ENCODE measurements around the gene GPR17. TPM values are rescaled to one million over a fixed set of nuclear protein-coding genes. Genes with fewer than 3 reads are reported as not detected.

Gene GPR17
- polyA plus RNA-seq, 1 donor (not counting 4 experiments of a cell fraction or from before 2014, with no cell fraction given), result not detected

DNA sequence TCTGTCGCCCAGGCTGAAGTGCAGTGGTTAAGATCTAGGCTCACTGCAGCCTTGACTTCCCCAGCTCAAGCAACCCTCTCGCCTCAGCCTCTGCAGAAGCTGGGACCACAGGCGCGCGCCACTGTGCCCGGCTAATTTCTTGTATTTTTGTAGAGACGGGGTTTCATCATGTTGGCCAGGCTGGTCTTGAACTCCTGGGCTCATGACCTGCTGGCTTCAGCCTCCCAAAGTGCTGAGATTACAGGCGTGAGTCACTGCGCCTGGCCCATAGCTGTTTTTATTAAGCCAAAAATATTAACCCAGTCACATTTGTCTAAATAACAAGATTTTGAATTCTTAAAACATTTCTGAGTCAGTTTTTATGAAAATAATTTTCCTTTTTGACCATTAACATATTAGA, 49.0 kb downstream of the GPR17 start:
- FAIRE-seq, result no peak
- Histone ChIP-seq H3K9ac (ENCODE audit: control insufficient read depth, extremely low read depth, insufficient read depth, low read length) (no peak overlapping the region), H3K27me3 (ENCODE audit: control insufficient read depth, extremely low read depth, insufficient read depth, low read length) (no peaks in the 10 kb centered on the region), H3K79me2 (ENCODE audit: control insufficient read depth, insufficient read depth, low read length) (no peaks in the 10 kb centered on the region), H3K9me3 (ENCODE audit: control insufficient read depth, low read depth, low read length) (peaks cover 6% of the 10 kb centered on the region), H3K4me2 (ENCODE audit: control insufficient read depth, extremely low read depth, insufficient read depth, low read depth, low read length) (no peak overlapping the region), H4K20me1 (ENCODE audit: control insufficient read depth, extremely low read depth, insufficient read depth, low read length) (no peaks in the 10 kb centered on the region), H3K9me1 (ENCODE audit: control insufficient read depth, extremely low read depth, insufficient read depth, low read length) (no peaks in the 10 kb centered on the region), H3K36me3 (ENCODE audit: control insufficient read depth in 2 of 2, extremely low read depth in 1 of 2, insufficient read depth in 2 of 2, low read length in 2 of 2) (no peaks in the 10 kb centered on the region), H3K27ac (ENCODE audit: control insufficient read depth, insufficient read depth, low read length) (no peak overlapping the region), H3K4me3 (ENCODE audit: control insufficient read depth in 2 of 3, extremely low read depth in 1 of 3, insufficient read depth in 2 of 3, low read depth in 1 of 3, low read length in 3 of 3) (no peak overlapping the region), H3K4me1 (ENCODE audit: control insufficient read depth, extremely low read depth, insufficient read depth, low read length) (no peaks in the 10 kb centered on the region), H2AFZ (ENCODE audit: control insufficient read depth, low read length) (no peak overlapping the region)
- dilution Hi-C loops (cut with MboI; ENCODE audit: extremely low pct_ligation_motif_present, low sequenced_read_pairs), result loop anchor here (25.0 kb wide), 1 partner anchor 108 kb away; no protein-coding TSS in a partner anchor
- TF ChIP-seq EZH2 (IDR thresholded peaks at IDR 0.05; ENCODE audit: low read length), result no peak
- TF ChIP-seq, protein P1, sequence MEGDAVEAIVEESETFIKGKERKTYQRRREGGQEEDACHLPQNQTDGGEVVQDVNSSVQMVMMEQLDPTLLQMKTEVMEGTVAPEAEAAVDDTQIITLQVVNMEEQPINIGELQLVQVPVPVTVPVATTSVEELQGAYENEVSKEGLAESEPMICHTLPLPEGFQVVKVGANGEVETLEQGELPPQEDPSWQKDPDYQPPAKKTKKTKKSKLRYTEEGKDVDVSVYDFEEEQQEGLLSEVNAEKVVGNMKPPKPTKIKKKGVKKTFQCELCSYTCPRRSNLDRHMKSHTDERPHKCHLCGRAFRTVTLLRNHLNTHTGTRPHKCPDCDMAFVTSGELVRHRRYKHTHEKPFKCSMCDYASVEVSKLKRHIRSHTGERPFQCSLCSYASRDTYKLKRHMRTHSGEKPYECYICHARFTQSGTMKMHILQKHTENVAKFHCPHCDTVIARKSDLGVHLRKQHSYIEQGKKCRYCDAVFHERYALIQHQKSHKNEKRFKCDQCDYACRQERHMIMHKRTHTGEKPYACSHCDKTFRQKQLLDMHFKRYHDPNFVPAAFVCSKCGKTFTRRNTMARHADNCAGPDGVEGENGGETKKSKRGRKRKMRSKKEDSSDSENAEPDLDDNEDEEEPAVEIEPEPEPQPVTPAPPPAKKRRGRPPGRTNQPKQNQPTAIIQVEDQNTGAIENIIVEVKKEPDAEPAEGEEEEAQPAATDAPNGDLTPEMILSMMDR (optimal IDR thresholded peaks at IDR 0.05 in 1 of 3, IDR thresholded peaks at IDR 0.05 in 1 of 3, conservative IDR thresholded peaks at IDR 0.05 in 1 of 3; ENCODE audit: extremely low read depth in 1 of 3, insufficient read depth in 2 of 3, low read length in 3 of 3), result no peak
- DNase-seq (ENCODE audit: low read depth, low spot score), result no peak

DNA sequence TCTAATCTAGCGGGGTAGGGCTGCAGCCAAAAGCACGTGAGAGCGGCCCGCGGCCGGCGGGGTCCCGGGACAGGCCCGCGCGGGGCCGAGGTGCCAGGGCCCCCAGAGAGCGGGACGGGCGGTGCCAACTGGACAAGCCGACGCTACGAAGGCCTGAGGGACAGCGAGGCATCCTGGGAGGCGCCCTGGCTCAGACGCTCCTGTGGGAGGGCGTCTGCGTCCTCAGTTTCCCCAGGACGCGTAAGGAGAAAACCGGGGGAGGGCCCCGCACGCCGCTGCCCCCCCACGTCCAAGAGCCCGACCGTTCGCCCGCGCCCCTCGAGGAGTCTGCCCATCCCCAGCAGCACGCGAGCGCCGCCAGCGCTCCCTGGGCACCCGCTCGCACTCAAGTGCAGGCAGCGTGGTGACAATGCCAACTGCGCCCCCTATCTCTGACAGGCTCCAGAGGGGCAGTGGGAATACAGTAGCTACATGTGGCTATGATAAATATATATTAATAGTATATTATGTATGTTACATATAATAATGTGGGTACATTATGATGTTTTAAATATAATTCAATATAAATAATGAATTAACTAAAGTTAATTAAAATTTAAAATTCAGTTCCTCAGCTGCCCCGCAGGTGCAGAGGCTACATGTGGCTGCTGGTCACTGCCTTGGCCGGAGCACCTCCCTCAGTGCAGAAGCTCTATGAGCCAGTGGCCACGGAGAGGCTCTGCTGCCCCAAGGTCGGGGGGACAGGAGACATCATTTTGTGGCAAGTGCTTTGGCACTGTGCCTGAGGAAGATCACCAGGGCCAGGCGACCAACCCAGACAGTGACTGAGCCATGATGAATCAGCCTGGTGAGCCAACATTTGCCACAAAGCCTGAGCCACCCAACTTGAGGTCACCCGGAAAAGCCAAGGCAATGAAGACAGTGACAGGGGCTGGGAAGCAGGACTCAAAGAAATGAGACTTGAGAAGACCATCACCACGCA, 49.8 kb downstream of the GPR17 start:
- no peaks in the 10 kb centered on the region for H3K9me1 ChIP-seq (ENCODE audit: control insufficient read depth, extremely low read depth, insufficient read depth, low read length)
- no peak overlapping the region for H3K4me3 ChIP-seq (ENCODE audit: control insufficient read depth in 2 of 3, extremely low read depth in 1 of 3, insufficient read depth in 2 of 3, low read depth in 1 of 3, low read length in 3 of 3)
- H3K4me2 ChIP-seq (ENCODE audit: control insufficient read depth, extremely low read depth, insufficient read depth, low read depth, low read length), result peak overlapping the region; percentile 37
- no peak for DNase-seq (ENCODE audit: low read depth, low spot score)
- H3K27ac ChIP-seq (ENCODE audit: control insufficient read depth, insufficient read depth, low read length), result no peak overlapping the region
- no peaks in the 10 kb centered on the region for H4K20me1 ChIP-seq (ENCODE audit: control insufficient read depth, extremely low read depth, insufficient read depth, low read length)
- no peaks in the 10 kb centered on the region for H3K27me3 ChIP-seq (ENCODE audit: control insufficient read depth, extremely low read depth, insufficient read depth, low read length)
- no peak overlapping the region for H3K9ac ChIP-seq (ENCODE audit: control insufficient read depth, extremely low read depth, insufficient read depth, low read length)
- no peak for FAIRE-seq
- H2AFZ ChIP-seq (ENCODE audit: control insufficient read depth, low read length), result peak overlapping the region; percentile 15
- no peaks in the 10 kb centered on the region for H3K36me3 ChIP-seq (ENCODE audit: control insufficient read depth in 2 of 2, extremely low read depth in 1 of 2, insufficient read depth in 2 of 2, low read length in 2 of 2)
- no peaks in the 10 kb centered on the region for H3K9me3 ChIP-seq (ENCODE audit: control insufficient read depth, low read depth, low read length)
- H3K4me1 ChIP-seq (ENCODE audit: control insufficient read depth, extremely low read depth, insufficient read depth, low read length), result peaks cover 6% of the 10 kb centered on the region
- no peak for TF ChIP-seq EZH2 (IDR thresholded peaks at IDR 0.05; ENCODE audit: low read length)
- TF ChIP-seq, protein P1 (optimal IDR thresholded peaks at IDR 0.05 in 1 of 3, IDR thresholded peaks at IDR 0.05 in 1 of 3, conservative IDR thresholded peaks at IDR 0.05 in 1 of 3; ENCODE audit: extremely low read depth in 1 of 3, insufficient read depth in 2 of 3, low read length in 3 of 3), result peak in 2 of 3 experiments; percentile 51 to 68
- no peaks in the 10 kb centered on the region for H3K79me2 ChIP-seq (ENCODE audit: control insufficient read depth, insufficient read depth, low read length)
- dilution Hi-C loops (cut with MboI; ENCODE audit: extremely low pct_ligation_motif_present, low sequenced_read_pairs), result loop anchor here (25.0 kb wide), 1 partner anchor 108 kb away; no protein-coding TSS in a partner anchor

All from keratinocyte (primary cell).